ENCODE measurements around the gene POGZ.

- no peak for TF ChIP-seq CTCF (IDR thresholded peaks at IDR 0.05)
- TF ChIP-seq POLR2AphosphoS5 (IDR thresholded peaks at IDR 0.05) = no peak
- no peak for TF ChIP-seq POLR2A (IDR thresholded peaks at IDR 0.05)
- no peak for TF ChIP-seq EP300 (IDR thresholded peaks at IDR 0.05)
These were observed 16.8 kb upstream of the POGZ start for GRCh38 chr1:151476083-151476482.

Measured in gastroesophageal sphincter (tissue), 3 donors.